Spleen (tissue), 7 donors: Measurements from ENCODE around the gene NCS1.
"Not testable (repeated sequence)": the region's sequence is repeated elsewhere in the genome, so short reads cannot be mapped to it uniquely, and the experiment has no call there.

ENCODE experiments used
- POLR2A ChIP-seq, 3 donors: fragments of 450-650 bp; IDR thresholded peaks; one replicate each; pipeline ENCODE4 v1.5.1; 2017; ENCODE audit warnings: antibody characterized with exemption in 3 of 3, mild to moderate bottlenecking in 1 of 3
- TF ChIP-seq, protein P1 (sequence below), 11 experiments: fragments of 200-600 bp in 7 of 11; fragments of 450-650 bp in 4 of 11; sonication (generic) in 4 of 11; IDR thresholded peaks in 8 of 11; conservative IDR thresholded peaks in 3 of 11; 1 replicate in 7 of 11; 2 replicates in 4 of 11; pipeline versions ENCODE4 v1.4.0 to v1.8.0; 2016 to 2021; ENCODE audit warnings: antibody characterized with exemption in 11 of 11, inconsistent platforms in 4 of 11, mild to moderate bottlenecking in 1 of 11
- donor health status: DM: no; HTN: no; CAD: no; lungs with moderate emphysema.
- donor health status: DM: no; HTN: no; CAD: no.
- donor health status: DM: no; HTN: no; CAD: no.

- not testable (repeated sequence) for TF ChIP-seq POLR2A (IDR thresholded peaks at IDR 0.05)
- TF ChIP-seq, protein P1, sequence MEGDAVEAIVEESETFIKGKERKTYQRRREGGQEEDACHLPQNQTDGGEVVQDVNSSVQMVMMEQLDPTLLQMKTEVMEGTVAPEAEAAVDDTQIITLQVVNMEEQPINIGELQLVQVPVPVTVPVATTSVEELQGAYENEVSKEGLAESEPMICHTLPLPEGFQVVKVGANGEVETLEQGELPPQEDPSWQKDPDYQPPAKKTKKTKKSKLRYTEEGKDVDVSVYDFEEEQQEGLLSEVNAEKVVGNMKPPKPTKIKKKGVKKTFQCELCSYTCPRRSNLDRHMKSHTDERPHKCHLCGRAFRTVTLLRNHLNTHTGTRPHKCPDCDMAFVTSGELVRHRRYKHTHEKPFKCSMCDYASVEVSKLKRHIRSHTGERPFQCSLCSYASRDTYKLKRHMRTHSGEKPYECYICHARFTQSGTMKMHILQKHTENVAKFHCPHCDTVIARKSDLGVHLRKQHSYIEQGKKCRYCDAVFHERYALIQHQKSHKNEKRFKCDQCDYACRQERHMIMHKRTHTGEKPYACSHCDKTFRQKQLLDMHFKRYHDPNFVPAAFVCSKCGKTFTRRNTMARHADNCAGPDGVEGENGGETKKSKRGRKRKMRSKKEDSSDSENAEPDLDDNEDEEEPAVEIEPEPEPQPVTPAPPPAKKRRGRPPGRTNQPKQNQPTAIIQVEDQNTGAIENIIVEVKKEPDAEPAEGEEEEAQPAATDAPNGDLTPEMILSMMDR (IDR thresholded peaks at IDR 0.05 in 8 of 11, conservative IDR thresholded peaks at IDR 0.05 in 3 of 11): not testable (repeated sequence)
Measured at GRCh38 chr9:130277525-130277924, 105.3 kb downstream of the NCS1 start.
